ENCODE data around the gene IGFBP3.

The IGFBP3 gene

GRCh38 chr7:45921381-45921698, 268 bp upstream of the IGFBP3 start:
- TF ChIP-seq POLR2AphosphoS5 (IDR thresholded peaks at IDR 0.05; ENCODE audit: low read depth, low read length): no peak
- no peak for TF ChIP-seq FOXP2 (optimal IDR thresholded peaks at IDR 0.05; ENCODE audit: borderline replicate concordance, extremely low read depth, extremely low read length, insufficient read depth)
- TF ChIP-seq TAF1 (IDR thresholded peaks at IDR 0.05; ENCODE audit: borderline replicate concordance, insufficient read depth, low read length): no peak
- TF ChIP-seq REST (IDR thresholded peaks at IDR 0.05; ENCODE audit: insufficient read depth in 1 of 2, low read depth in 2 of 2, low read length in 2 of 2): no peak
- TF ChIP-seq SIN3A (IDR thresholded peaks at IDR 0.05; ENCODE audit: borderline replicate concordance, insufficient read depth, low read length): no peak

- no peak for TF ChIP-seq TAF1 (IDR thresholded peaks at IDR 0.05; ENCODE audit: borderline replicate concordance, insufficient read depth, low read length)
- TF ChIP-seq POLR2AphosphoS5 (IDR thresholded peaks at IDR 0.05; ENCODE audit: low read depth, low read length): no peak
- TF ChIP-seq SIN3A (IDR thresholded peaks at IDR 0.05; ENCODE audit: borderline replicate concordance, insufficient read depth, low read length): no peak
- TF ChIP-seq FOXP2 (optimal IDR thresholded peaks at IDR 0.05; ENCODE audit: borderline replicate concordance, extremely low read depth, extremely low read length, insufficient read depth): no peak
- no peak for TF ChIP-seq REST (IDR thresholded peaks at IDR 0.05; ENCODE audit: insufficient read depth in 1 of 2, low read depth in 2 of 2, low read length in 2 of 2)
Measured at GRCh38 chr7:45919993-45920459, 1.0 kb downstream of the IGFBP3 start.

DNA sequence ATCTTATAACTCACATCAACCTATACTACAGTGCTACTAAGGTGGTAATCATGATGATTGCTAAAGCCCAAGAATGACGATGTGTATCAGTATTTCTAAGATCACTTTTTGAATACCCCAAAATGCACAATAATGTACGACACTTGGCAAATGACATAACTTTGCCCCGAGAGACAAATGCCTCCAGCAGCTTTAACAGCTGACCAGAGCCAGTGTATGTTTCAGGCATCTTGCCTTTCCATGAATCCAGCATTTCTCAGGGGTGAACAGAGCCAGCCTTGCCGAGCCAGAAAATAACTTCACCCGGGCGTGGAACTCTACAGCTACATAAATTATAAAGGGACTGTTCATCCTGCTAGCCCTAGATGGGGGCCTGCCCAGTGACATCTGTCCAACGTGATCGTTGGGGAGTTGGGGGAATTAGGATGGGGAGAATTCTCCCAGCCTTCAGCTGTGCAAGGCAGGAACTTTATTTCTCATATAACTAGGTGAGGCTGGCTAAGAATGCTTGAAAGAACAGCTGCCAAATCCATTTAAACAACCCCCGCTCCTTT, 1.8 kb downstream of the IGFBP3 start:
- no peak for TF ChIP-seq POLR2AphosphoS5 (IDR thresholded peaks at IDR 0.05; ENCODE audit: low read depth, low read length)
- TF ChIP-seq TAF1 (IDR thresholded peaks at IDR 0.05; ENCODE audit: borderline replicate concordance, insufficient read depth, low read length): no peak
- TF ChIP-seq REST (IDR thresholded peaks at IDR 0.05; ENCODE audit: insufficient read depth in 1 of 2, low read depth in 2 of 2, low read length in 2 of 2): no peak
- TF ChIP-seq SIN3A (IDR thresholded peaks at IDR 0.05; ENCODE audit: borderline replicate concordance, insufficient read depth, low read length): no peak
- no peak for TF ChIP-seq FOXP2 (optimal IDR thresholded peaks at IDR 0.05; ENCODE audit: borderline replicate concordance, extremely low read depth, extremely low read length, insufficient read depth)

DNA sequence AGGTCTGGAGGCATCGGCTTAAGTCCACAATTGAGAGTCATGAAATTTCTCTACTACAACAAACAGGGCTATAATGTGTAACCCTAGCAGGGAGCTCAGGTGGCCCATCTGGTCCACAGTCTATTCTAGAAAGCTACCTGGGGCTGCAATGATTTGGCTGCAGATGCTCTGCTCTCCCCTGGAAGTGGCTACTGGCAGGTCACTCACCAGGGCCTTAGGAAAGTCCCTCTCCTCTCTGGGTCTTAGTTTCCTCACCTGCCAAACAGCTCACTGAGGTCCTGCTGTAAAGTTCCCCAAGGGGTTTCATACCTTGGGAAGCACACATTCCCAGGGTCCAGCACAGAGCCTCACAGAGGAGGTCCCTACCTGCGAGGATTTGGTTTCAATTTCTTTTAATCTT, 2.5 kb downstream of the IGFBP3 start:
- TF ChIP-seq FOXP2 (optimal IDR thresholded peaks at IDR 0.05; ENCODE audit: borderline replicate concordance, extremely low read depth, extremely low read length, insufficient read depth) (no peak), SIN3A (IDR thresholded peaks at IDR 0.05; ENCODE audit: borderline replicate concordance, insufficient read depth, low read length) (no peak), REST (IDR thresholded peaks at IDR 0.05; ENCODE audit: insufficient read depth in 1 of 2, low read depth in 2 of 2, low read length in 2 of 2) (no peak), TAF1 (IDR thresholded peaks at IDR 0.05; ENCODE audit: borderline replicate concordance, insufficient read depth, low read length) (no peak), POLR2AphosphoS5 (IDR thresholded peaks at IDR 0.05; ENCODE audit: low read depth, low read length) (no peak)

- TF ChIP-seq REST (IDR thresholded peaks at IDR 0.05; ENCODE audit: insufficient read depth in 1 of 2, low read depth in 2 of 2, low read length in 2 of 2): no peak
Measured at GRCh38 chr7:45917658-45918057, 3.4 kb downstream of the IGFBP3 start.
